HG03039 (cell line): ENCODE results near the gene TRAIP.

Experiments
- ATAC-seq: cut with Tn5 transposase; IDR thresholded peaks from one replicate; pipeline ENCODE4 v1.9.1; 2021; ENCODE audit warnings: mild to moderate bottlenecking, moderate library complexity; ENCODE audit not compliant: unreplicated experiment

Gene TRAIP

GRCh38 chr3:49876567-49876966 is 20.2 kb upstream of the TRAIP start:
- no peak for ATAC-seq

DNA sequence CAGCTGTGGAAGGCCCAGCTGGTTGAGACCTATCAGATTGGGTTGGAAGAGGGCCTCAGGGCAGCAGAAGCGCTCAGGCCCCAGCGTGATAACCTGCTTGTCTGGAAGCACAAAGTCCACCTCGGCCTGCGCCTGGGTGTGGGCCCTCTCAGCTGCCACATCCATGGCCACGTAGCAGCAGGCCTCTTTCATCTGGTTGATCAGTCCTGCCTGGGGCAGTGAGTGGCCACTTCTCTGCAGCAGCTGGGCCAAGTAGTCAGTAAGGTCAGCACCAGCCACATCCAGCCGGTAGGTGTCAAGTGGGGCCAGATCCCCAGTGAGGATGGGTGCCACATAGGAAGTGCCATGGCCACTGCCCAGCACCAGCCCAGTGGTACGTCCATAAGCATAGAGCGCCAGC is 17.3 kb upstream of the TRAIP start:
- no peak for ATAC-seq

GRCh38 chr3:49872801-49873281 is 16.5 kb upstream of the TRAIP start:
- ATAC-seq: no peak

DNA sequence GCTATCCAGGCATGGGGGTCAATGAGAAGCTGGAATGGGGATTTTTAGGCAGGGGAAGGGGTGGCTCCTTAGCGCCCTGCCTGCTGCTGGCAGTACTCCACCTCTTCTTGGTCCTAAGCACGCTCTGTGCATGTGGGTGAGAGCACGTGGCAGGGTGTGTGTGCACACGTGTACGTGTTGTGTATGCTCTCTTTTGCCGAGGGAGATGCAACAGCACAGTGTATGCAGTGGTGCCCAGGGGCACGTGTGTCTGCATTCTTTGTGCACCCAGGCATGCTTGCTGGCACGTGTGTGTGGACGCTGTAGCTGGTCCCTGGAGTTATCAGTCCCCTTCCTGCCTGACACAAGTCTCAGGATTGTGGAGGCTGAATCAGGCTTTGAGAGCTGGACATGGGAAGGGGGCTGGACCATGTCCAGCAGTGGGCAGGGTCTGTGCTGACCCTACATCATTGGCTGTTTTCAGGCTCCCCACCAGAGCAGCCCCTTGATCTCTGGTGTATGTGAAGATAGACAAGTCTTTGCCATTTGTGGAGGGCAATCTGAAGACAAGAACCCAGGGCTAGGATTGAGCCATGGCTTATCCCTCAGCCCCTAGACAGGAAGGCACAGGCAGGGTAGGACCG is 15.3 kb upstream of the TRAIP start:
- no peak for ATAC-seq

DNA sequence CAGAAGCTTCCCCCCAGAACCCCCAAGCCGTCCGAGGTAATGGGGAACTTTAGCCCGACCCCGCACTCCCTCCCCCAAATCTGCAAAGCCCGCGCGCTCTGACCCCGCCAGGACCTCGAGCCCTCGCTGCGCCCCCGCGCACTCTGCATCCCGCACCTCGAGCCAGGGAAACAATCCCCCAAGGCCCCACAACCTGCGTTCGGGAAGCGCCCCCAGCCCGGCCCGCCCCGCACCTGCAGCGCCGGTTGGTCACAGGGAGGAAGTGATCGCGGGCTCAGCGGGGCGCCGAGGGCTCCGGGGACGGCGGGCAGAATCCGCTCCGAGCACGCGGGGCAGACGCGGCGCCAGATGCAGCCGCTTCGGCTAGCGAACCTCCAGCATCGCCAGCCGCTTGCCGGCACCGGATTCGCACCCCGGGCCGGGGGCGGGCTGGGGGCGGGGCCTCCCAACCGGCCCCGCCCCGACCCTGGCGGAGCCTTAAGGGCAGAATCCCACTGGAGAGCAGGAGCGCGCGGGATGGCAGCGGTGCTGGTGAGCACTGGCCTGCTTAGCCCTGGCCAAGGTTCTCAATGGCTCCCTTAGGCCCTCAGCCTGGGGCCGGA is 13.3 kb upstream of the TRAIP start, which contains the start of gene CAMKV:
CAMKV (minus strand) TSS at position 382 of the 602 bp plus-strand sequence. CDS start 7,518 bp downstream, outside the sequence.
- ATAC-seq: no peak

GRCh38 chr3:49868862-49869466 is 12.6 kb upstream of the TRAIP start:
- ATAC-seq: no peak

DNA sequence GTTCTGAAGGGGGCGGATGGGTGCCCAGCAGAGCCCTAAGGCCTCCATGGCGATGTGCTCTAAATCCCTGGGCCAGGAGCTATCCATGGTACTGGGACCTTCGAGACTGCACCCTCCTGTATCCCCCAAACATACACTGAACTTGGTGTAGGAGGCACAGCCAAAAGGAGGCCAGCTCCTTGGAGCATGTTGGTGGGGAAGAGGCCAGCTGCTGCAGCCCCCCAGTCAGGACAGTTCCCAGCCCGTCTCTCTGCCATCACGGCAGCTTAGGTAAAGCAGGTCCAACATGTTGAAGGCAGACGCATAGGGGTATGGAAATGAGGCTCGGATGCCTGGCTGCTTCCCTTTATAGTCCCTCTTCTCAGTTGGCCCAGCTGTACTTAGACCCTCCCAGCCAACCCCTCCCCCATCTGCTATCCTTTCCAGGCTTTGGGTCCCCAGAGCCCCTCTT is 11.5 kb upstream of the TRAIP start:
- no peak for ATAC-seq

DNA sequence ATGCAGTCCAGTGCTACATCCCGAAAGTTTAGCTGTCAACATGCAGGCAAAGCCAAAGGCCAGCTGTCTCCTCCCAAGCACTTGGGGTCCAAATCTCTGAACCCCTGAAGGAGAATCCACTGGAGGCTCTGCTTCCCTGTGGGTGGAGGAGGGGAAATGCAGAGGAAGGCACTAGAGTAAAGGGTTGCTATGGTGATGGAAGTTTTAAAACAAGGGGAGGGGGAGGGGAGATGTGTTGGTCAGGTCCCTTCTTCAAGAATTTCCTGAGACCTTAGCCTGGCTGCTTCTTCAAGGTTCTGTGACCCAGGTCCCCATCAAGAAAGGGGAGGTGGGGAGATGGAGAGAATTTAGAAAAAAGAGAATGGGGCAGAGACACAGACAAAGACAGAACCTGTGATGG is 11.0 kb upstream of the TRAIP start:
- ATAC-seq: no peak

GRCh38 chr3:49865198-49865784 is 8.9 kb upstream of the TRAIP start:
- no peak for ATAC-seq

- ATAC-seq: no peak
Observed at GRCh38 chr3:49864505-49864904, 8.1 kb upstream of the TRAIP start.

- ATAC-seq: no peak
Observed at GRCh38 chr3:49859576-49860305, 3.4 kb upstream of the TRAIP start.

DNA sequence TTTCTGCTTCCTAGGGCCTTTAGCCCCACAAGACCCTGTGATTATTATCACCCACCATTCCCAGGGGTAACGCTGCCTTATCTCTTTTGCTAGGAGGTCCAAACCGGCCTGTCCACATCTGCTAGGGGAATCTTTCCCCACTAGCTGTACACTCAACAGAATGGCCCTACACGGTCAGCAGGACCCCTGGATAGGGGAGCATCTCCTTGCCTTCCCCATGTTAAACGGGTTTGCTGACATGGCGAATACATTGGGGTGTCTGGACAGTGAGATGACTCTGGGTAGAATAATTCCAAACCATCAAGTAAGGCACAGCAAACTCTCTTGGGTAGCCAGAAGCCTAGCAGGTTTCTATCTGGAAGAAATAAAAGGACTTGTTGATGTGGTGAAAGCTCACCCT is 702 bp downstream of the TRAIP start:
- no peak for ATAC-seq

DNA sequence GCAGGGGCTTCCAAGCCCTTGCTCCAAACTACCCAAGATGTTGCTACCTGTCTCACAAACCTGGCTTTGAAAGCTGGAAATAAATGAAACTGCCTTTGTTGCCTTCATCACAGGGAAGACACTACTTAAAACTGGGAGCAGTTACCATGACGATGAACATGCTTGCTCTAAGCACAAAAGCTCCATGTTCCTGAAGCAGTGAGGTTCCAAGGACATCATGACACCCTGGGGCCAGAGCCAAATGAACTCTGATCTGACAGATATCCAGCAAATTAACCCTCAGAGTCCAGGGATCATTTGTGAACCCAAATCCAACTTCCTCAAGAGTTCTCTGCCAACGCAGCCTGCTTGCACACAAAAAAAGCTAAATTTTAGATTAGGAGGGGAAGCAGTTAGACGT is 10.7 kb downstream of the TRAIP start:
- no peak for ATAC-seq

DNA sequence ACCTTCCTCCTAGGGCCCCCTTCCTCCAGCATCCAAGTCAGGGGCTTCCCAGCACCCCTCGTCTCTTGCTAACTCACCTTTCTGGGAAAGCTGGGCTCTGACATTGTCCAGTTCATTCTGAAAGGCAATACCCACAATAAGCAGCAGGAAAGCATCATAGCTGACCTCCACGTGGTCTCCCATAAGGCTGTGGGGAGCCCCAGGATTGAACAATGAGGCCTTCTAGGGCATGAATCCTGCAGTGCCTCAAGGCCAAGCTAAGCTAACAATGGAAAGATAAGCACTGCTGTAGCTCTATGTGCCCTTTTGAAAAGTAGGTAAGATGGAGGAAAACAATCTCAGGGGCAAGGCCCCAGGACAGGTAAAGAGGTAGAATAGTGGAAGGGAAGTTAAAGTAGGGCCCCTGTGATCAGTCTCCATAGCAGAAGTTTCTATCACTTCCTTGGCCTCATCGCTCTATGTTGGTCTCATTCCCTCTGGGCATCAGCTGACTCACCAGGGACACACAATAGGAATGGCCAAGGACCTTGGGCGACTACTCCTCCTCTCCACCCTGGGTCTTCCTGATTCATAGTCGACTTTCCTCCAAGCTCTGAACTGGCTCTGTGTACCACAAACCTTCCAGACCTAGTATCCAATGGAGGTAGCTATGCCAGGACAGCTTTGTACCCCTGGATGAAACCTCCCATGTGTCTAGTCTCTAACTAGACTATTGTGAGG is 11.7 kb downstream of the TRAIP start:
- no peak for ATAC-seq

GRCh38 chr3:49842843-49843517 is 13.4 kb downstream of the TRAIP start:
- no peak for ATAC-seq

DNA sequence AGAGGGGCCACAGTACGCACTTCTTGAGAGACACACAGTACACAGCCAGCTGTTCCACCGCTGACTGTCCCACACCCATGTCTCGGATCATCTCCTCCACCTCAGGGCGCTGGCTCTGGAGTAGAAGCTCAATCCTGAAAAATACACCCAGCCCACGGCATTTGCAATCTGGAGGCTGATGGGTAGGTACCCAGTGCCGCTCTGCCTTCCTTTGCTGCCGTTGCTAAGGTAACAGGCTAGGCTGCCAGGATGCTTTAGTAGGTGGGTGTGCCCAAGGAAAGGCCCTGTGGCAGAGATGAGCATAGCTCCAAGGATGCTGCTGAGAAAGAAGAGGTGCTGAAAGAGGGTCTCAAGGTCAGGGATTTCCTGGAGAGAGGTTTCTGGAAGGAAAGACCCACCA is 14.6 kb downstream of the TRAIP start:
- no peak for ATAC-seq

GRCh38 chr3:49841126-49841696 is 15.2 kb downstream of the TRAIP start:
- ATAC-seq: no peak

DNA sequence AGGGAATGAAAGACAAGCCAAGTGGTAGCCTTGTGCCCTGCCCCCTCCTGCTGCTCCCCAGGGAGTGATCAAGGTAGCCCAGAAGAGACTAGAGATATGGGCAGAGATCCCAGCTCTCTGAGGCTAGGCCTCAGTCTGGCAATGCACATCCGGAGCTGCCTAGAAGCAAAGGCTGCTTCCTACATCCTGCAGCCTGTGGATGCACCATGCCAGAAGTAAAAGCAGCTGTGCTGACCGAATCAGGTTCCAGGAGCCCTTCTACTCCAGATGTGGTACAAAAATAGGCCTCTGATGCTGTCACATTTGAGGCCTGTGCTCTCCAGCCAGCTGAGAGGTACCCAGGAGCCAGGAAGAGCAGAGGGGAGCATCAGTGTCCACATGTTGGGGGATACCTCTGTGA is 16.0 kb downstream of the TRAIP start:
- ATAC-seq: no peak

DNA sequence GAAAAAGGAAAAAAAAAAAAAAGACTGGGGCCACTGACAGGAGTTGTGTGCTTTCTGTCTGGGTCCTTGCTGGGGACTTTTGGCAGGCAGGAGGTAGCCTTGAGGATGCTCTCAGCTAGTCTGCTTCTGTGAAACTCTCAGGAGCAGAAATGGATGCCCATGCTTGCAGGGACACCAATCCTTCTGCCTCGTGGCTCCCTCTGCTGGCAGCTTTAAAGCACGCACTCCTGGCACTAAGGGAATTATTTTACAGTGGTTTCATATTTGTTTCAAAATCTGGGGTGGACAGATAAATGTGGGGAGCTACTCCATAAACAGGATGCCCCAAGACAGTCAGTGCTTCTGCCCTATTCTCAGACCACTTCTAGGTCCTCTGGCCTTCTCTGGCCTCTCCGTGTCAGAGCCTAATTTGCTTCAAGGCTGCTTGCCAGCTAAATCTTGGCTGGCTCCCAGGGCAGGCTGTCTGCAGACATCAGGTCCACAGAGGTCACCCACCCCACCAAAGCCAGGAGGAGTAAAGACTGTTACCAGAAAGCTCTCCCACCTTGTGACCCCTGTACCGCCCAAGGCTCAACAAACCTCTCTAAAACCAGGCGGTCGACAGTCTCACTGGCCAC is 17.1 kb downstream of the TRAIP start:
- ATAC-seq: no peak
